NCI-H2196 treated with DMSO at 0.1 percent for 48 hours (cell line): ENCODE results near the gene TRIP4.
A peak's percentile ranks its signal among the peaks of the same experiment; 100 is the strongest.
"Not testable (repeated sequence)": the region's sequence is repeated elsewhere in the genome, so short reads cannot be mapped to it uniquely, and the experiment has no call there.

Experiments used
- DNase-seq: peaks from one replicate; lab custom pipeline; 2025; ENCODE audit not compliant: unreplicated experiment; lab: John Stamatoyannopoulos, UW

TRIP4 gene

DNA sequence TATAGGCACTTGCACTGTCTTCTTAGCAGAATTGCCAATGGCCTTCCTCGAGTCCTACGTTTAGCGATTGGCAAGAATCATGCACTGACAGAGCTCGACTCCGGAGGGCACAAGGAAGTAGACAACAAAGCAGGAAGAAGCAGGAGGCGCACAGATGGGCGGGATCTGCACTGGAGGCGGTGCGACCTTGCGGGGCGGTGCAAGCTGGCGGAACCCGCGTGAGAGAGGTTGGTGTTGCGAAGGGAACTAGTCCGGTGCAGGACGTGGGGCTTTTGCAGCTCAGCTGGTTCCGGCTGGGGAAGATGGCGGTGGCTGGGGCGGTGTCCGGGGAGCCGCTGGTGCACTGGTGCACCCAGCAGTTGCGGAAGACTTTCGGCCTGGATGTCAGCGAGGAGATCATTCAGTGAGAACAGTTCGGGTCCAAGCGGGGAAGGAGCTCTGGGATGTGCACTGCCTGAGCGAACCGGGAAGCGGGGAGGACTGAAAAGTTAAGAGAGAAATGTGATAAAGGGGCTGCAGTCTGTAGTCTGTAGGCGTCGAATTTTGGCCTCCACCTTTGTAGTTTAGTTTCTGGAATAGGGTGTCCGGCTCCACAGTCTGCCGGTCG, at the start of gene TRIP4:
Gene TRIP4 (plus strand): TSS at position 275 of the 607 bp plus-strand sequence. CDS start 28 bp downstream, at position 303.
- DNase-seq, result peak; percentile 81

DNA sequence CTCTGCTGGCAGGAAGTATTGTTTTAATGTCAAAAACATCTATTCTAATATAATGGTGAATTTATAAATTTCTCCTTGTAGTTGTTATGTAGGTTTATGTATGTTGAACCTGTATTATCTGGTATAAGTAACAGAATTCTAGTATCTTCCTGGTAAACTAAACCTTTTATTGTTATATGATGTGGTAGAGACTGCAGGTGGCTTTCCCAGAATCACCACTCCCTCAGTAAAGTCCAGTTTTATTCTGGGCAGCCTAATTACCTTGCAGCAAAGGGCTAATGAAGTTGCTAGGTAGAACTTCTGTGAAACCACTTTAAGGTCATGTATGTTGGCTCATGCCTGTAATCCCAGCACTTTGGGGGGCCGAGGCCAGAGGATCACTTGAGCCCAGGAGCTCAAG, 47.3 kb upstream of the TRIP4 start:
- DNase-seq, result no peak

- DNase-seq, result no peak
Measured at GRCh38 chr15:64341961-64342360, 45.7 kb upstream of the TRIP4 start.

DNA sequence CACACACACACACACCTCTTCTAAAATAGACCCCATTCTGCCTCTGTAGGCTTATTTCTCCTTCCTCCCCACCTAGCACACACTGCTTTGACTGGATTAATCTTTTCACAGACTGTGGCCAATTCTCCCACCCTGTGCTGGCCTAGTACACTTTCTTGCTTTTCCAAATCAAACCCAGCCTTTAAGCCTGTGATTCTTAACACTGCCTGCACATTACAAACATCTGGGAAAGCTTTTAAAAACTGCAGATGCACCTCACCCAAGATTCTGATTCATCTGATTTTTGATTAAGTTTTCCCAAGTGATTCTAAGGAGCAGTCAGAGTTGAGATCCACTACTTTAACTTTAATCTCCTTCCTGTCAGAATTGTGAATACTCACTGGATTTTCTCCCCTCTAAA, 44.4 kb upstream of the TRIP4 start:
- DNase-seq, result no peak

- DNase-seq, result no peak
Measured at GRCh38 chr15:64343841-64344240, 43.8 kb upstream of the TRIP4 start.

DNA sequence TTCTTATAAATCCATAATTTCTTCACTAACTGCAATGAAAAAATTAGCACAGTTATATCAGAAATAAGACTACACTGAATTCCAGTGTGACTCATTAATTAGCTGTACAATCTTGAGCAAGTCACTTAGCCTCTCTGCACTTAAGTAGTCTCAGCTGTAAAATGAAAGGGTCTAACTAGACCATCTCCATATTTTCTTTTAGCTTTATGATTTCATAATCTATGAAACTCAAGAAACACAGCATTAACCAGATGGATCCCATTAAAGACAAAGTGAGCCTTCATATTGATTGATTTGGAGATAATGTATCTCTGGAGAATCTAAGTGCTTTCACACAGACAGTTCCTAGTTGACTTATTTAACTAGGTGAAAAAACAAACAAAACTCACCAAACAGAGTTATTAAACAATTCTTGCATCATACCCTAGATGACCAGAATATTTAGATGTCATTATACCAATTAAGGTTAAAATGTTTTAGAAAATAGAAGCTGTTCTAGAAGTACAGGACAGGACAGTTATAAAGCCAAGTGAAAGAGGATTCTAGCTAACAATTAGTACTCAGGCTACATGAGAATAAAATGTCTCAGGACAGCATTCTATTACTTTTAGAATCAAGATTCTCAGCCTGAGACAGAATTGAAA, 42.9 kb upstream of the TRIP4 start:
- DNase-seq, result no peak

- DNase-seq, result not testable (repeated sequence)
Measured at GRCh38 chr15:64346242-64346641, 41.4 kb upstream of the TRIP4 start.

GRCh38 chr15:64348455-64348854, 39.2 kb upstream of the TRIP4 start:
- no peak for DNase-seq

DNA sequence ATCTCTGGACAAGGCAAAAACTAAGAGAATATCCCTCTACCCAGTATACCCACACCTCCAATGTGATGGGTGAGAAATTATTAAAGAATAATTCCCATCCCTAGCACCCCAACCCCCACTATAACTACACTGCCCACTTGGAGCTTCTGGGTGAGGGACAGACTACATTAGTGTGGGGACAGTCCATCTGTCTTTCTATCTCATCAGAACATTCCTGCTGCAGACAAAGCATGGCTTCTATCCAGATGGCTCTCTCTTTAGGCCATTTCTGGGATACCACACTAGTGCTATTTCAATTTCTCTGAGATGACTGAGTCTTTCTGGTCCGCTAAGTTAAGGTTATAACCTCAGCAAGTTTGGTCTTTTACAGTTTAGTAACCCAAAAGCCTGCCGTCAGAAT, 38.3 kb upstream of the TRIP4 start:
- no peak for DNase-seq

DNA sequence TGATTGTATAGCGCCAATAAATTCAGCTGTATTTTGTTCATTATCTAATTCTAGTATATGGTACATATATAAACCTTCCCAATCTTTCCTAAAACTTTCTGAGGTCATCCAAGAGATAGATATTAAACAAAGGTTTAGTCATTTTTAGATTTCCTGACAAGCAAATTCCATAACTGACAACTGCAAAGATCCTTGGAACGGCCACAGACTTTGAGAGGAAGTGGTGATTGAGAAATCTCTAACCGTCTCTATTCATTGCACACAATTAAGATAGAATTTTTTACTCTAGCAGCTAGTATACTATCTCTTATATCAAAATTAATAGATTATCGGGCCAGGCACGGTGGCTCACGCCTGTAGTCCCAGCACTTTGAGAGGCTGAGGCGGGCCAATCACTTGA, 36.4 kb upstream of the TRIP4 start:
- DNase-seq, result no peak

GRCh38 chr15:64354688-64355344, 32.8 kb upstream of the TRIP4 start:
- no peak for DNase-seq

DNA sequence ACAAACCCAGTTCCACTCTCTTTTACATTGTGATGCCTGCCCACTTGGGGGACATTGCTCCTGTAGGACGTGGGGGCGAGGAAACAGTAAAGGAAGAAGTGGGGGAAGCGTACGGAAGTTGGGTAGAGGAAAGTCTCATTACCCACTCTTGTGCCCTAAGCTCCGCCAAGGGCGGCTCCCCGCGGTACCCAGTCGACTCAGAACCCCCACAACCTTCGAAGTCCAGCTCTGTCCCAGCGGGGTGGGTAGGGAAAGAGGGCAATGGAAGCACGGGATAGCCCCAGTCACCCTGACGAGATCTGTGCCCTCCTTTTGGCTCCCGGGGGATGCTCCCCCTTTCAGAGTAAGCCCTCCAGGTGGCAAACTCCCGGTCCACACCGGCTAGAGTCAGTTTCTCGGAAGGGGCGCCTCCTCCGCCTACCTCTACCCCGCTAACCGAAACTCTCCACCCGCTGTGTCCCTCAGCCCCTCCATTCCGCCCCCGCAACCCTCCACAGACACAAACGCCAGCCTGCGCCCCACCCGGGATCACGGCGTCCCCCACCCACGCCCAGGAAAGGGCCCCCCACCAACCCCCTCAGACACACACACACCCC, 32.2 kb upstream of the TRIP4 start:
- DNase-seq, result no peak

DNA sequence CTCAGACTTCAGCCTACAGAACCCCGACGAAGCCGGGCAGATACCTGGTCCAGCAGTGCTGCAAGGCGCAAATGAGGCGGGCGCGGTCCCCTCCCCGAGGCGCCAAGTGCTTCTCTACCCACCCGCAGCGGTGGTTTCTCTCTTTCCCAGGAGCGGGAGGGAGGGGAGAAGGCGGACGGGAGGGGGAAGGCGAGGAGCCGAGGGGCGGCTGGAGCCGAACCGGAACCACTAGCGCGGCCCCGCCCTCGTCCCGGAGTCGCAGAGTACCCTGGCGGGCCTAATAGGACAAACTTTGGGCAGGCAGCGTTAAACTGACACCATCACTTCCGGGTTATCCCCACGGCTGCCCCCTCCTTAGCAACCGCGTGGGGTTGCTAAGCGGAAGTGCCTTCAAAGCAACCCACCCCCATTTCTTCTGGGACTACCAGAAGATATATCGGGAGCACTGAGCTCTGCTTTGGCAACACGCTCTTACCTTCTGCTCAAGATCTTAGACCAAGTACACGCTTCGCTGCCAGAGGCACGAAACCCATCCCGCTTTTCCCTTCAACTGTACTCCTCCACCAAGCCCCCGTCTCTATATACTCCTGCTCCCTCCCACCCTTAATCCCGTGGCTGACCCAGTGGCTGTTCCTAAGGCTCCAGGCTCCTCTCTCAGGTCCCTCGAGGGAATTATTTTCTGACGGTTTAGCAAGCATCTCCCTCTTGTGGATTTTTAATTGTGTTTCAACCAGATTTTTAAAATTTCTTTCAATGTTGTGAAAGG, 31.5 kb upstream of the TRIP4 start, which contains the start of gene CSNK1G1:
Gene CSNK1G1 (minus strand): TSS at position 230 of the 766 bp plus-strand sequence. CDS start 55,674 bp downstream, outside the sequence.
- peak; percentile 83 for DNase-seq

DNA sequence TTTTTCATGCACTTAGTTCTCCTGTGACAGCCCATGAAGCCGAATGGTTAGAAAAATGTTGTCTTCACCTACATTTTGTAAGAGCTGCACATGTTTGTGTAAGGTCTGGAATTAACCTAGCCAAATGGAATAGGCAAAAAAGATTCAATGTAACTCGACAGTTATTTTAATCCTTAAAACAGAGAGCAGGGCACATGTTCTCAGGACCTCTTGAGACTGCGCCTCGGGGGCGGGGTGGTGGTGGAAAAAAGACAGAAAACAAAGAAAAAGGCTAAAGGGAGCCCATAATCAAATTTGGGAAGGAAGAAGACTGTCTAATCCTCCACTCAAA, 31.0 kb upstream of the TRIP4 start:
- DNase-seq, result no peak

- no peak for DNase-seq
Measured at GRCh38 chr15:64361259-64361658, 26.4 kb upstream of the TRIP4 start.

- DNase-seq, result no peak
Measured at GRCh38 chr15:64369078-64369607, 18.5 kb upstream of the TRIP4 start.

DNA sequence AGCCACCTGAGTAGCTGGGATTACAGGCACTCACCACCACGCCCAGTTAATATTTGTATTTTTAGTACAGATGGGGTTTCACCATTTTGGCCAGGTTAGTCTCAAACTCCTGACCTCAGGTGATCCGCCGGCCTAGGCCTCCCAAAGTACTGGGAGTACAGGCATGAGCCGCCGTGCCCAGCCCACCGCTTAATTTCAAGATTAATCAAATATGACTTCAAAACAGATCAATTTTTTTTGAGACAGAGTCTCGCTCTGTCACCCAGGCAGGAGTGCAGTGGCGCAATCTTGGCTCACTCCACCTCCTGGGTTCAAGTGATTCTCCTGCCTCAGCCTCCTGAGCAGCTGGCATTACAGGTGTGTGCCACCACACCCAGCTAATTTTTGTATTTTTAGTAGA, 16.3 kb upstream of the TRIP4 start:
- not testable (repeated sequence) for DNase-seq

- no peak for DNase-seq
Measured at GRCh38 chr15:64373360-64373759, 14.3 kb upstream of the TRIP4 start.

DNA sequence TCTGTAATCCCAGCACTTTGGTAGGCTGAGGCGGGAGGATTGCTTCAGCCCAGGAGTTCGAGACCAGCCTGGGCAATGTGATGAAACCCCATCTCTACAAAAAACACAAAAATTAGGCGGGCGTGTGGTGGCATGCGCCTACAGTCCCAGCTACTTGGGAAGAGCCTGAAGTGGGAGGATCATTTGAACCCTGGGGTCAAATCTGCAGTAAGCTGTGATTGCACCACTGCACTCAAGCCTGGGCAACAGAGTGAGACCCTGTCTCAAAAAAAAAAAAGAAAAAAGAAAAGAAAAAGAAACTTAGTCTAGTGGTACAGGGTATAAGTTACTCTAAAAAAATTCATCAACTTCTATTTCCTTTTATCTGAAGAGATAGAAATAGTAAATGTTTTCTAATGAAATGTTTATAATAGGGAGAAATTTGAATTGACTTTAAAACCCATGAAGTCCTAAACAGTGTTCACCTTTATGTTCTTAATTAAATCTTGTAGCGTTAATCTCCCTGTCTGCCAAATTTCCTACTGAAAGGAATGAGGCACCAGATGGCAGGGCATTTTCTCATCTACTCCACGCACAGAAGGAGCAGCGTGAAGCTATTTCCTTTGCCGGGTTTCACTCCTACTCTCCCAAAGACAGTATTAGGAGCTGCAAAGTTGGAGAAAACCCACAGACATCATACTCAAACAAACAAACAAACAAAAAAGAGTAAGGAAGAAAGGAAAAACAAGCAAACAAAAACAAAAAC, 8.2 kb upstream of the TRIP4 start:
- no peak for DNase-seq

GRCh38 chr15:64380130-64380870, 7.3 kb upstream of the TRIP4 start:
- not testable (repeated sequence) for DNase-seq
